Breast epithelium (tissue), 4 donors: ENCODE data around the gene PDCD2. TPM values are rescaled to one million over a fixed set of nuclear protein-coding genes. Genes with fewer than 3 reads are reported as not detected.

Experiments used
- DNase-seq, 2 donors: peaks; one replicate each; pipeline ENCODE4 v3.0.0-alpha.2; 2019; ENCODE audit warnings: low spot score in 2 of 2
- H3K27ac ChIP-seq, 2 donors: fragments of 200-600 bp; sonication (generic) in 1 of 2; one replicate each; pipeline ENCODE4 v1.5.1; 2016 to 2019; ENCODE audit warnings: mild to moderate bottlenecking in 1 of 2
- H3K27me3 ChIP-seq, 2 donors: fragments of 200-600 bp; sonication (generic) in 1 of 2; one replicate each; pipeline versions ENCODE4 v1.5.1 to v1.6.0; 2017 to 2019; ENCODE audit warnings: control low read depth in 1 of 2, mild to moderate bottlenecking in 1 of 2
- H3K36me3 ChIP-seq: fragments of 200-600 bp; one replicate; pipeline ENCODE4 v1.5.1; 2019
- H3K4me1 ChIP-seq, 2 donors: fragments of 200-600 bp; sonication (generic); one replicate each; pipeline ENCODE4 v1.5.1; 2016 to 2019; ENCODE audit warnings: control low read depth in 1 of 2
- H3K4me3 ChIP-seq, 3 donors: fragments of 200-600 bp; sonication (generic); 1 replicate in 2 of 3; 2 replicates in 1 of 3; pipeline ENCODE4 v1.5.1; 2016 to 2019; ENCODE audit warnings: mild to moderate bottlenecking in 3 of 3, moderate library complexity in 2 of 3
- H3K9me3 ChIP-seq, 2 donors: fragments of 200-600 bp; sonication (generic) in 1 of 2; one replicate each; pipeline ENCODE4 v1.5.1; 2016 to 2019; ENCODE audit warnings: control low read depth in 1 of 2
- CTCF ChIP-seq, 3 donors: fragments of 450-650 bp; IDR thresholded peaks; one replicate each; pipeline ENCODE4 v1.5.1; 2016 to 2017; ENCODE audit warnings: antibody characterized with exemption in 3 of 3, mild to moderate bottlenecking in 3 of 3, moderate library complexity in 3 of 3
- POLR2A ChIP-seq: fragments of 450-650 bp; IDR thresholded peaks from one replicate; pipeline ENCODE4 v1.6.1; 2016; ENCODE audit warnings: antibody characterized with exemption, mild to moderate bottlenecking, moderate library complexity
- POLR2AphosphoS5 ChIP-seq, 3 donors: sonication (generic); formaldehyde crosslinking; IDR thresholded peaks; one replicate each; pipeline ENCODE4 v1.6.1; 2017; ENCODE audit warnings: antibody characterized with exemption in 3 of 3
- intact Hi-C: fragments of 100-400 bp; cut with DNase I; formaldehyde crosslinking; loops from one replicate; pipeline ENCODE4 v1.15.1; 2023; ENCODE audit warnings: low total_unique reads
- total RNA-seq, 3 donors: library from RNA; depleted of rRNA; stranded (reverse); fragments of >200 nt; gene quantifications; one replicate each; pipeline ENCODE4 v1.1.0, GENCODE V29; 2016

PDCD2 gene
- total RNA-seq, 3 donors from 2014 or later = 54.4 to 67.8 (median 64.6) TPM

- Histone ChIP-seq H3K4me3 (peak overlapping the region; percentile 79 to 98 (median 95)), H3K9me3 (no peaks in the 10 kb centered on the region), H3K4me1 (peaks cover 7 to 27% of the 10 kb centered on the region in 2 donors), H3K27ac (peak overlapping the region; percentile 93 to 98), H3K27me3 (no peaks in the 10 kb centered on the region), H3K36me3 (no peaks in the 10 kb centered on the region)
- no peak for DNase-seq
- intact Hi-C loops = no loop called here
- no peak for TF ChIP-seq POLR2A
- TF ChIP-seq POLR2AphosphoS5 (IDR thresholded peaks at IDR 0.05) = no peak
- TF ChIP-seq CTCF (IDR thresholded peaks at IDR 0.05) = no peak
Measured at GRCh38 chr6:170554796-170555137, 29.7 kb downstream of the PDCD2 start.

DNA sequence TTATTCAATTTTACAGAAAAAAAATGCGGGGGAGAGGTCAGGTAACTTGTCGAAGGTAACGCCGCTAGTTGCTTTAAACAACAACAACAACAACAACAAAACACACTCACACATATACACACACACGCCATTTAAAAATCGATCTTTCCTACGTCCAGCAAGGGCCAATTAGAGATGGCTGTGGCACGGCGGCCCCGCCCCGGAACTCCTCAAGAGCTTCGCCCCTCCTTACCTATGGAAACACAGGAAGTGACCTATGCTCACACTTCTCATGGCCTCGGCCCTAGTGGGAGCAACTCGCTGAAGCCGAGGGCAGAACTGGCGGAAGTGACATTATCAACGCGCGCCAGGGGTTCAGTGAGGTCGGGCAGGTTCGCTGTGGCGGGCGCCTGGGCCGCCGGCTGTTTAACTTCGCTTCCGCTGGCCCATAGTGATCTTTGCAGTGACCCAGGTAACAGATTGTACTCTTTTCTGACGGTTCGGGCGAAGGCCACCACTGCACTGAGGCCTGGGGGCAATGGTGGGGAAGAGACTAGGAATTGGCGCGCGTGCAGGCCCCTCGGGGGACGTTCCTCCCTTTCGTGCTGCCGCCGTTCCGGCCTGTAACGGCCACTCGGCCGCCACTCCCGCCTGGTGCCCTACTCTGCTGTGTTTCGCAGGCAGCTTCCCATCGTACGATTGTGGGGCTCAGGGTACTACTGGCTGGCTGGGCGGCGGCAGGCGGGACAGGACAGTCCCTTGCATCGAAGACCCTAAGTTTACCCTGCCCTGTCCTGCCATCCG lies 30.2 kb downstream of the PDCD2 start, which contains the start of gene TBP:
Gene TBP, plus strand, starts transcription at position 357 of the 783 bp plus-strand sequence. CDS start 2,661 bp downstream, outside the sequence.
- DNase-seq = peak; percentile 97 to 98
- H3K27ac ChIP-seq = peak within 1 kb of the TSS; percentile 93 to 98
- H3K9me3 ChIP-seq = no peaks in the 10 kb centered on the region
- H3K36me3 ChIP-seq = no peaks in the 10 kb centered on the region
- H3K4me3 ChIP-seq = peak within 1 kb of the TSS; percentile 79 to 98 (median 95)
- H3K4me1 ChIP-seq = peaks cover 7 to 29% of the 10 kb centered on the region in 2 donors
- intact Hi-C loops = no loop called here
- TF ChIP-seq POLR2A (peak; percentile 27), POLR2AphosphoS5 (IDR thresholded peaks at IDR 0.05) (peak; percentile 82 to 90 (median 88)), CTCF (IDR thresholded peaks at IDR 0.05) (peak in 1 of 3 donors; percentile 22)
- H3K27me3 ChIP-seq = no peaks in the 10 kb centered on the region

DNA sequence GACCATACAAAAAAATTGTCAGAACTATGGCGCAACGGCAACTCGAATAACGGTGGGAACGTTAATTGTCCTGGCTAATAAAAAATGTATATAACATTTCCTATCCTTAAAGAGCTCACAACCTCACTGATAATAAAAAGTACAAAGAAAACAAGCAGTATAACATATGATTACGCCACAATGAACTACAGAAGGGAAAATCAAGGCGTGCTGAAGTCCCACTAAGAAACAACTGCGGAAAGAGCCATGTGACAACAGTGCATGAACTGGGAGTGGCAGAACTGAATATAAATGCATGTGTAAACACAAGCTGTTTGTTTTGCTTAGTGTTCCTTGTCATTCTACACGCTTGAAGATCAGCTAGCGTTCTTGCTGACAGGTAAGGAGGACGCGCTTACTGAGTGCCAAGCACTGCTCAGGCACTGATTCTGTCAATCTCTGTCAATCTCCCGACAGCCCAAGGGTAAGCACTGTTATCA lies 30.9 kb downstream of the PDCD2 start:
- no peaks in the 10 kb centered on the region for H3K27me3 ChIP-seq
- TF ChIP-seq CTCF (IDR thresholded peaks at IDR 0.05) = no peak
- TF ChIP-seq POLR2AphosphoS5 (IDR thresholded peaks at IDR 0.05) = no peak
- no peak for TF ChIP-seq POLR2A
- peak overlapping the region; percentile 93 to 98 for H3K27ac ChIP-seq
- no peak for DNase-seq
- H3K4me1 ChIP-seq = peaks cover 7 to 29% of the 10 kb centered on the region in 2 donors
- intact Hi-C loops = no loop called here
- no peaks in the 10 kb centered on the region for H3K9me3 ChIP-seq
- H3K4me3 ChIP-seq = peak overlapping the region; percentile 79 to 98 (median 95)
- no peaks in the 10 kb centered on the region for H3K36me3 ChIP-seq

DNA sequence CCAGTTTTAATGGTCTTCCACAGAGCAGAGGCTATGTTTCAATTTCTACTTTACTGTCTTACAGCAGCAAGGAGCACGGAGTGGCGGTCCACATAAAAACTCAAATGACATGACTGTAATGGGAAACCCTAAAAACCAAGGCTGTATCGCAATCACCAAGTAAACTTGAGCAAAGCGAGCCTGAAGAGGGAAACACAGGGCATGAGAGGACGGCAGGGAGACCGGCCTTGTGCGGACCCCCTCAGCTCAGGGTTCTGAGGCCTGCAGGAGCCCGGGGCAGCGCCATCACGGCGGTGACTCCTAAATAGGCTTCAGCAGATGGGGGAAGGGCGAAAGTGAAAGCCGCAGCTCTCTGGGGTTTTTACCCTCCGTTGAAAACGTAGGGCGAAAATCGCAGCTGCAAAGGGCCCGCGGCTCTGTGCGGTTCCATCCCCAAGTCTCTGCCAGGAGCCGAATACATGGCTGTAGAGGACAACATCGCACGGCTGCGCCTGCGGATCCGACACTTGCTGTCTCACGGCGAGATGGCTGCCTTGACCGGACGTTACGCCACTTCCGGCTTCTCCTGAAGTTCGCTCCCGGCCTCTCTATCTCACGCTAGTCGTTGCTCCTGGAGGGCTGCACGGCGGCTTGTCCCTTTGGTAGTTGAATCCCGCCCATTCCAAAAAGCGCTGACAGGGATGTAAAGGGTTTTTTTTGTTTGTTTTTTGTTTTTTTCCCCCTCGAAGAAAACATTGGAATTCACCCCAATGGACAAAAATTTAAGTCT lies 31.5 kb downstream of the PDCD2 start, which contains the start of gene PSMB1:
Gene PSMB1, minus strand, starts transcription at position 543 of the 769 bp plus-strand sequence. Its CDS starts 65 bp downstream, at position 478.
- TF ChIP-seq POLR2A (peak; percentile 93), CTCF (IDR thresholded peaks at IDR 0.05) (no peak), POLR2AphosphoS5 (IDR thresholded peaks at IDR 0.05) (peak; percentile 97 to 99 (median 99))

More for the DNA sequence above, 31.5 kb downstream of the PDCD2 start, which contains the start of gene PSMB1:
- peak; percentile 90 for DNase-seq
- no peaks in the 10 kb centered on the region for H3K36me3 ChIP-seq
- H3K27ac ChIP-seq = peak within 1 kb of the TSS; percentile 93 to 98
- H3K4me3 ChIP-seq = peak within 1 kb of the TSS; percentile 79 to 98 (median 95)
- intact Hi-C loops = no loop called here
- H3K27me3 ChIP-seq = no peaks in the 10 kb centered on the region
- no peaks in the 10 kb centered on the region for H3K9me3 ChIP-seq
- peaks cover 7 to 29% of the 10 kb centered on the region in 2 donors for H3K4me1 ChIP-seq
